Fibroblast of lung (primary cell): ENCODE measurements around the gene SH2D6.

Experiments used
- EZH2 ChIP-seq: IDR thresholded peaks from 2 replicates; pipeline ENCODE4 v1.5.1; 2012; ENCODE audit warnings: low read length, control low read depth, mild to moderate bottlenecking; ENCODE audit errors: missing control alignments
- TF ChIP-seq, protein P1 (sequence below), 2 donors: IDR thresholded peaks in 1 of 2; conservative IDR thresholded peaks in 1 of 2; 1 replicate in 1 of 2; 2 replicates in 1 of 2; pipeline ENCODE4 v1.5.1; 2011 to 2012; ENCODE audit warnings: low read length in 2 of 2, control low read depth in 1 of 2, inconsistent platforms in 1 of 2, low read depth in 1 of 2, mild to moderate bottlenecking in 1 of 2

DNA sequence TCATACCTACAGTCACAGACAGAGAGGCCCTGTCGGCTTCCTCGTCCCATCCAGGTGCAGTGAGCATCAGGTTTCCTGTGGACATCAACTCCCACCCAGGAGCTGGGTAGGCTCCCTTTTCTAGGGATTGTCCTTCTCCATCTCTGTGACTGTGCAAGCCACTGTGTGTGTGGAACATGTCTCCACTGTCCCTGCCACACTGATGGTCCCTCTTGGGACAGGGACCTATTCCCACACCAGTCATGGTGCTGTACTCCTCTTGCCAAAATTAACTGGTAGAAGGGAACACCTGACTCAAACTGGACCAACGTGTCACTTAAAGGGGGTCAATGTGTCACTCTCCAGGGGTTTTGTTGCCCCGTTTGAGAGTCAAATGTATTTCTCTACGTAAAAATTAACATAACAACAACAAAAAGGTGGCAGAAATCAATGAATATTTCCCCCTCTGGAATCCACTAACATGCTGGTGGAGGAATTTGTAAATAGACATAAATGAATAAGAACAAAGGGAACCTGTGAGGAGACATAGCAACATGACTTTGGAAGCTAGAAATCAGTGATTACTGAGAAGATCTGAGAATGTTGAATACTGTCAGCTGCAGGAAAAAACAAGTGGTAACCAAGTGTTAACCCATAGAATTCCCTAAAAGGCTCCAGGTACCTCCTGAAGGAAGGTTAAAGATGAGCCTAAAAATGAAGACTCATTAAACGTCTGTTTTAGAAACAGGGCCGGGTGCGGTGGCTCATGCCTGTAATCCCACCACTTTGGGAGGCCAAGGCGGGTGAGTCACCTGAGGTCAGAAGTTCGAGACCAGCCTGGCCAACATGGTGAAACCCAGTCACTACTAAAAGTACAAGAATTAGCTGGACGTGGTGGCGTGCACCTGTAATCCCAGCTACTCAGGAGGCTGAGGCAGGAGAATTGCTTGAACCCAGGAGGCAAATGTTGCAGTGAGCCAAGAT lies 40.4 kb downstream of the SH2D6 start:
- TF ChIP-seq, protein P1, sequence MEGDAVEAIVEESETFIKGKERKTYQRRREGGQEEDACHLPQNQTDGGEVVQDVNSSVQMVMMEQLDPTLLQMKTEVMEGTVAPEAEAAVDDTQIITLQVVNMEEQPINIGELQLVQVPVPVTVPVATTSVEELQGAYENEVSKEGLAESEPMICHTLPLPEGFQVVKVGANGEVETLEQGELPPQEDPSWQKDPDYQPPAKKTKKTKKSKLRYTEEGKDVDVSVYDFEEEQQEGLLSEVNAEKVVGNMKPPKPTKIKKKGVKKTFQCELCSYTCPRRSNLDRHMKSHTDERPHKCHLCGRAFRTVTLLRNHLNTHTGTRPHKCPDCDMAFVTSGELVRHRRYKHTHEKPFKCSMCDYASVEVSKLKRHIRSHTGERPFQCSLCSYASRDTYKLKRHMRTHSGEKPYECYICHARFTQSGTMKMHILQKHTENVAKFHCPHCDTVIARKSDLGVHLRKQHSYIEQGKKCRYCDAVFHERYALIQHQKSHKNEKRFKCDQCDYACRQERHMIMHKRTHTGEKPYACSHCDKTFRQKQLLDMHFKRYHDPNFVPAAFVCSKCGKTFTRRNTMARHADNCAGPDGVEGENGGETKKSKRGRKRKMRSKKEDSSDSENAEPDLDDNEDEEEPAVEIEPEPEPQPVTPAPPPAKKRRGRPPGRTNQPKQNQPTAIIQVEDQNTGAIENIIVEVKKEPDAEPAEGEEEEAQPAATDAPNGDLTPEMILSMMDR (conservative IDR thresholded peaks at IDR 0.05 in 1 of 2, IDR thresholded peaks at IDR 0.05 in 1 of 2; ENCODE audit: low read depth in 1 of 2, low read length in 2 of 2): no peak
- TF ChIP-seq EZH2: no peak
